Ammon's horn (tissue), 1 donor: ENCODE results near the gene PHF19.

Source experiments
- DNase-seq: peaks from one replicate; pipeline ENCODE4 v3.0.0-alpha.2; 2016; ENCODE audit warnings: low spot score

The PHF19 gene

DNA sequence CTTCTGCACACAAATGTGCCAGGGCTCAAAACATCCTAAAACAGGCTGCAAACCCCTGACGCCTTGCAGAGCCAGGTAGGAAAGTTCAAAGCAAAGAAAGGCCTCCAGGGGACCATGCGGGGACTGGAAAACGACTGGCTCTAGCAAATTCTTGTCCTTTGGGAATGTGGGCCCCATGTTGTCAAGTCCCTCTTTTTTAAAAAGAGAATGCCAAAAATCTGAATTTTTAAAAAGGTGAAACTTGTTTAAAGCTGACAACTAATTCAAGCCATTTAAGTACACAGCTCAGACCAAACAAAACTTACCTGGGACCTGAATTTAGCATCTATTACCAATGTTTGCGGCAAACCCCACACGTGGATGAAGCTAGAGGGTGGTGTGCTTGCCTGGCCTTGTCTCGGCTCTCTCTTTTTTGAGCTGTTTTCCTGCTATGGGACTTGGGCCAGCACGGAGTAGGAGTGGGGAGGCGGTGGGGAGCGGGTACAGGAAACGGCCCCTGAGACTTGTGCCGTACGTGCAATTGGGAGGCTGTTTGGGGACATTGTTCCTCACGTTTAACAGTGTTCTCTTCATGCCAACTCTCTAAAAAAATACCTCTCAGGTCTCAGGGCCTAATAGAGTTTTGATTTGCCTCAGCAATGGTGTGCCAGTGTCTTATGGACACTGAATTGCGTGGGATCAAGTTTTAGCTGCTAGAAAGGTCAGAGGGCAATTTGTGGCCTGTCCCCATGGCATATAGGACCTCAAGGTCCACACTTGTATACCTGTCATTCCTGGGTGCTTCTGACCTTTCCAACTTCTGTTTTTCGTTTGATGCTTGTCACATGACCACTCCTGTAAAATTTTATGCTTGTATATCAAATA lies 15.1 kb upstream of the PHF19 start:
- DNase-seq: no peak

DNA sequence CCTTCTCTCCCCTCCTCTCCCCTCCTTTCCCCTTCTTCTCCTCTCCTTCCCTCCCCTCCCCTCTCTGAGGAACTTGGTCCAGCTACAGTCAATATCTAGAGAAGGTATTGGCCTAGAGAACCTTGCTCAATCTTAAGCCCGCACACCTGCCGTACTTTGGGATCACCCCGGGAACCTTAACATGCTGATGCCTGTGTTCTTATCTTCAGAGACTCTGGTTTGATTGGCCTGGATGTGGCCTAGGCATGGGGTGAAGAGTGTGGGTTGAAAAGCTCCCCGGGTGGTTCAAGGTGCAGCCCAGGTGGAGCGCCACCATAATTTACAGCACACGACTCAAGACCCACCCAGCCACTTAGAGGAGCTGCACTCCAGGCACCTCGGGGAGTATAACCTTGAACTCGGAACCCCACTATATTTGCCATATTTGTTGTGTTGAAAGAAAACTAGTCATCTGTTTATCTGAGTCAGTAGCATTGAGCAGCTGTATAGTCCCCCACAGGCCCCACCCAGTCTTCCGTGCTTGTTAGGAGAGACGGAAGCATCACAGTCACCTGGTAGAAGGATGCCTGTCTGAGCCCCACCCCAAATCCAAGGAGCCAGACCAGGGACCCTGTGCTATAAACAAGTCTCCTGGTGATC lies 14.4 kb upstream of the PHF19 start:
- no peak for DNase-seq

GRCh38 chr9:120890320-120891244 lies 13.6 kb upstream of the PHF19 start:
- no peak for DNase-seq

DNA sequence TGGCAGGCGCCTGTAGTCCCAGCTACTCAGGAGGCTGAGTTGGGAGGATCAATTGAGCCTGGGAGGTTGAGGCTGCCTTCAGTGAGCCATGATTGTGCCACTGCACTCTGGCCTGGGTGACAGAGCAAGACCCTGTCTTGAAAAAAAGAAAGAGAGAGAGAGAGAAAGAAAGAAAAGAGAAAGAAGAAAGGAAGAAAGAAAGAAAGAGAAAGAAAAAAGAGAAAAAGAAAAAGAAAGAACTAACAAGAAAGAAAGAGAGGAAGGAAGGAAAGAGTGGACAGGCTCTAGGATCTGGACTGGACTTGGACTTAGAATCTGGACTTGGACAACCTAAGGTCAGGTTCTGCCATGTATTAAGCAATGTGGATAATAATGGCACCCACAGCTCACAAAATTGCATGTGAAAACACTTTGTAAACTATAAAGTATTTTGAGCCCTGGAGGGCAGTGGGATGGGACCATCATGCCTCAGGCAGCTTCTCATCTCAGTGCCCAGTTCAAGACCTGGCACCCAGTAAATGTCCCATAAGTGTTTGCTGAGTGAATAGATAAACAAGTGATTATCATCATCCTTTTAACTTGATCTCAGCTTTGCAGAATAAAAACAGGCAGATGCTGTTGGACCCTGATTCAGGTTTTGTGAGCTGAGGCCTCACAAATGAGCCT lies 12.8 kb upstream of the PHF19 start:
- DNase-seq: no peak

DNA sequence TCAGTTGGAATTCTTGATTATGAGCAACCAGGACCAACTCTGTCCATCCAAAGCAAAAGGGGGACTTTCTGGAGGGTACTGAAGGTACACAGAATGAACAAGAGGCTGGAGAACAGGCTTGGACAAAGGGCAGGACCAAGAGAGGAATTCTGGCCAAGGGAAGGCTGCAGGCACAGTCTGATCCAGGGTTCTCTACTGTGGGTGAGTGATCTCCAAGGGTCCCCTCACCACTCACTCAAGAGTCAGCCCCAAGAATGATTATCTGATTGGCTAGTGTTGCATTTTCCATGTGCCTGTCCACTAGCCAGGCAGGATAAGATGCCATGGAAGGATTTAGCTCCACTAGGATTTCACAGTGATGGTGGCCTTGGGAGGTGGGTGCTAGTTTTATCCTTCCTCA lies 11.6 kb upstream of the PHF19 start:
- DNase-seq: no peak

GRCh38 chr9:120886490-120886967 lies 9.5 kb upstream of the PHF19 start:
- DNase-seq: no peak

GRCh38 chr9:120885958-120886357 lies 9.0 kb upstream of the PHF19 start:
- DNase-seq: no peak

- no peak for DNase-seq
Measured at GRCh38 chr9:120885457-120885856, 8.5 kb upstream of the PHF19 start.

DNA sequence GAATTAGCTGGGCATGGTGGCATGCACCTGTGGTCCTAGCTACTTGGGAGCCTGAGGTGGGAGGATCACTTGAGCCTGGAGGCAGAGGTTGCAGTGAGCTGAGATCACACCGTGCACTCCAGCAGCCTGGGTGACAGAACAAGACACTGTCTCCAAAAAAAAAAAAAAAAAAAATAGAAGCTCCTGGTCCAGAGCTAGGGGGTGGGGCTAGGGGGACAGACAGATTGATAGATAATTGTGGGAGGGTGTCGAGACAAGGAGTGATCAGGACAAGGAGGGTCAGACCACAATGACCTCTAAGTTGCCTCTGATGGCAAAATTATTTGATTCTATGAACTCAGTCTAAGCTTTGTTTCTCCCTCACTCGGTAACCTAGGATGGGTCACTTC lies 6.6 kb upstream of the PHF19 start:
- DNase-seq: no peak

- no peak for DNase-seq
Measured at GRCh38 chr9:120882935-120883607, 6.1 kb upstream of the PHF19 start.

GRCh38 chr9:120879446-120879845 lies 2.5 kb upstream of the PHF19 start:
- no peak for DNase-seq

DNA sequence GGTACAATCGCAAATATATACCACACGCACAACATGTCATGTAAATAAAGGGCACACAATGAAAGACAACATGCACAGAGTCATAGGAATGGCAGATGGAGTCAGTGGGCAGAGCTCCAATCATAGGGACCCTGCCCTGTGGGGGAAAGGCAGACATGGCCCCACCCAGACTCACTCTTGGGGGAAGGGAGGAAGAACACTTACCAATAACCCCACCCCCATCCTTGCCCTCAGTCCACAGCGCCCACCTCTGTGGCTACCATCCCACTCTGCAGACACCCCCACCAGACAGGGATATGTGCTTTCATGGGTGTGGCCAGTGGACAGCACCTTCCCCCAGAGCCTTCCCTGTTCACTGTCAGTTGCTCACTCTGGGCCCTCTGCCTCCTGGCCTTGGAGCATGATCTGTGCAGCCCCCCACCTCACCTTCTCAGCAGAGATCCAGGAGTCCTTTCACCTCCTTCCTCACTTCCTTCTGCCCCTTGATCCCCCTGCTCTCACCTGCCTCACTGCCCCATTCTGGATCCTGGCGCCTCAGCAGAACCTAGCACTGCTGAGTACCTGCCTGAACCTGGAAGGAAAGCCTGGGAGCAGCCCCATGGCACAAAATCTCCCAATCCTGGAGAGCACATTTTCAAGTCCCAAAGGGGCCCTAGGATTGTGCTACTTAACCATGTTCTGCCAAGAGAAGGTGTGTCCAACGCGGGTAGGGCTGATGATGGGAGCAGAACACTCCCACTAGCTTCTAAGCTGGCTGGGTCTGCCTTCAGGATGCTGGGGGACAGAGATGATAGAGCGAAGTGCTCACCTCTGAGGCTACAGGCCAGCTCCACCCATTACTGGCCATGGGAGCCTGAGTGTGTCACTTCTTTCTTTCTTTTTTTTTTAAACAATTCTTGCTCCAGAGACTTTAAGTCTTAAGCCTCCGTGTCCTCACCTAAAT lies 1.5 kb upstream of the PHF19 start:
- DNase-seq: no peak

GRCh38 chr9:120877276-120878034 lies 467 bp upstream of the PHF19 start:
- peak; percentile 78 for DNase-seq

DNA sequence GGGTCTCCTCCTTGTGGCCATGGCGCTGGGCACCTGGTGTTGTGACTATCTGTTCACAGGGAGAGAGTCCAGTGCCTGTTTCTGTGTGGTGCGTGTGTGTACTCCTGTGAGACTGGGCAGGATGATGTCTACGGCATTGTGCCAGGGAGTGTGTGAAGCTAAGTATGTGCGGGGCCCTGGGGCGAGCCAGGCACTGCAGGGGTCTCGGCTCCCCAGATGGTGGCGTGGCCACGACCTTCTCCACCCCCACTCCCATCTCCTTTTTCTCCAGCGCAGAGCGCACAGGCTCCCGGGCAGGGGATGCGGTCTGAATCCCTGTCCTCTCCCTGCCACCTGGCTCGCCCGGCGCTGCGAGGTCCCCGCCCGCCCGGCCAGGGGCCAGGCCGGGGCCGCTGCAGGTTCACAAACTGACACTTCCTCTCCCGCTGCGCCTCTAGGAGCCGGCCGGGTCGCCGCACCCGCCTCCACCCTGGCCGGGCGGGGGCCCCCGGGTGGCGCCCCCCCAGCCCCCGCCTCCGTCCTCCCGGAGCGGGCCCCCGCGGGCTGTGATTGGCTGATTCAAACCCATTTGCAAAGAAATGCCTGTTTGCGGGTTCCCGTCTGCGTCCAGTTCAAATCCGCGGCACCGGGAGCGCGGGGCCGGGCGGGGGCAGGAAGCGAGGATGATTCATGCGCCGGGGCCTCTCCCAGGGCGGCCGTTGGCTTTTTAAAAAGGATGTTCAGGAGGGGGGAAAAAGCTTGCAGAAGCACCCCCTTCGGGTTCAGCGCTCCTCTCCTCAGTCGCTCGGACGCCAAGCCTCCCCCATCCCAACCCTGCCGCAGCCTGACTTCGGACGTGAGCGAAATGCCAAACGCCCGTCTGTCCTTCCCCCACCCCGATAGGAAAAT lies 790 bp downstream of the PHF19 start:
- DNase-seq: peak; percentile 71

DNA sequence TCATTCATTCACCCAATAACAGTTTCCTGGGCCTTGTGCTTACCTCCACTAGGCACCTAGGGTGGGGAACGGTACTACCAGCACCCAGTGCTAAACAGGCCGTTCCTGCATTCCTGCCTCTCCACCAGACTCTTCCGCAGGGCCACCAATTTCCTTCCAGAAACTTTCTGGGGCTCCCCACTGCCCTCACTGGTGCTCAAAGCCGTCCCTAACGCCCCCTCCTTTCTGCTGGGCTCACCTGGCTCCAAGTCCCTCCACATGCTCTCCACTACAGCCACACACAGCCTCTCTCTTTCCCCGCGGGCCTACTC lies 1.4 kb downstream of the PHF19 start:
- DNase-seq: no peak

- DNase-seq: no peak
Measured at GRCh38 chr9:120875195-120875565, 1.8 kb downstream of the PHF19 start.

DNA sequence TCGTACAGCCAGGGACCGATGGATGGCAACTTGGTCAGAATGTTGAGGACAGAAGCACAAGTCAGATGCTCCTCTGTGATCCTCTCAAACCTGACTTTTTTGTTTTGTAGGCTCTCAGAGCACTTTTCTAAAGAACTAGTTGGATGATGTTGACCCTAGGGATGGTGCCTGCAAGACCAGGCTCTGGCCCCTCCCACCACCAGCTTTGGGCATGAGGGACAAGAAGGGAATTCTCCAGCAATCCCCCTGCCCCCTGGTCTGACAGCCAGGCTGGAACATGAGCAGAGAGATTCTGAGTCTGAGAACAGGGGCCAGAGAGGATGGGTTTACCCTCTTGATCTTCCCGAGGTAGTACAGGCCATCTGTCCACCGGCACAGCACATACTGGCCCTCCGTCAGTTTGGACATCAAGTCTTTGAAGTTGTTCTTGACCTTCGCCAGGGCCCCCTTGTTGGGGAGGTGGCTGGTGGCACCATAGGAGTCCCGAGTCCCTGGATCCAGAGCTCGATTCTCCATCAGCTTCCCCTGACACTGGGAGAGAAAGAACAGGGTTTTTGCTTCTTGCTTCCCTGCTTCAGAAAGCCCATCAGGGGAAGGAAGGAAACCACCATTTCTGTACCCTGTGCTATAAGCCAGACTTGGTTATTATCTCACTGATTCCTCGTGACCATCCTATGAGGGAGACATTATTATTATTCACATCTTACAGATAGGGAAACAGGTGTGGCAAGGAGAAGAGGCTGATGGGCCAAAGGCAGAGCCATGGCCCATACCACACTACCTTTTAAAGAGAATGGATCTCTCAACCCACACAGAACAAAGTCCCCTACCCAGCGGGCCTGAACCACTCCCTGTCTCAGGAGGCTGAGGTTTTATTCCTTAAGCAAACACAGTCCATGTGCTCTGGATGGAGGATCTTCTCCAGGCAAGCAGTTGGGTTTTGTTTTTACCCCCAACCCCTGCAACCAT lies 2.5 kb downstream of the PHF19 start:
- no peak for DNase-seq
